GM18907 (cell line): ENCODE data around the gene PRKCA.
"Not testable (repeated sequence)": the region's sequence is repeated elsewhere in the genome, so short reads cannot be mapped to it uniquely, and the experiment has no call there.

Experiments used
- ATAC-seq: cut with Tn5 transposase; IDR thresholded peaks from one replicate; pipeline ENCODE4 v1.9.1; 2021; ENCODE audit warnings: mild to moderate bottlenecking, moderate library complexity; ENCODE audit not compliant: unreplicated experiment

The PRKCA gene

GRCh38 chr17:66458782-66459181 is 156.4 kb downstream of the PRKCA start:
- ATAC-seq, result no peak

GRCh38 chr17:66459811-66460270 is 157.4 kb downstream of the PRKCA start:
- no peak for ATAC-seq

- ATAC-seq, result no peak
Measured at GRCh38 chr17:66460558-66460957, 158.1 kb downstream of the PRKCA start.

GRCh38 chr17:66461343-66461995 is 159.1 kb downstream of the PRKCA start:
- ATAC-seq, result no peak

- no peak for ATAC-seq
Measured at GRCh38 chr17:66462010-66462409, 159.6 kb downstream of the PRKCA start.

- no peak for ATAC-seq
Measured at GRCh38 chr17:66464921-66465320, 162.5 kb downstream of the PRKCA start.

GRCh38 chr17:66465701-66466100 is 163.3 kb downstream of the PRKCA start:
- no peak for ATAC-seq

- ATAC-seq, result no peak
Measured at GRCh38 chr17:66466106-66466820, 163.8 kb downstream of the PRKCA start.

GRCh38 chr17:66466840-66467367 is 164.5 kb downstream of the PRKCA start:
- ATAC-seq, result no peak

- no peak for ATAC-seq
Measured at GRCh38 chr17:66467766-66468165, 165.4 kb downstream of the PRKCA start.

- no peak for ATAC-seq
Measured at GRCh38 chr17:66468241-66469087, 166.1 kb downstream of the PRKCA start.

GRCh38 chr17:66469088-66469442 is 166.7 kb downstream of the PRKCA start:
- no peak for ATAC-seq

- no peak for ATAC-seq
Measured at GRCh38 chr17:66469461-66469860, 167.0 kb downstream of the PRKCA start.

- ATAC-seq, result no peak
Measured at GRCh38 chr17:66469890-66470289, 167.5 kb downstream of the PRKCA start.

- ATAC-seq, result no peak
Measured at GRCh38 chr17:66472123-66472522, 169.7 kb downstream of the PRKCA start.

- ATAC-seq, result no peak
Measured at GRCh38 chr17:66474258-66474657, 171.8 kb downstream of the PRKCA start.

GRCh38 chr17:66474806-66475497 is 172.5 kb downstream of the PRKCA start:
- no peak for ATAC-seq

- no peak for ATAC-seq
Measured at GRCh38 chr17:66476014-66476413, 173.6 kb downstream of the PRKCA start.

GRCh38 chr17:66477615-66478283 is 175.3 kb downstream of the PRKCA start:
- ATAC-seq, result no peak

- ATAC-seq, result not testable (repeated sequence)
Measured at GRCh38 chr17:66479230-66479889, 176.9 kb downstream of the PRKCA start.
